Measurements from ENCODE around the gene GNGT2.

The GNGT2 gene

GRCh38 chr17:49224997-49225337 is 14.6 kb upstream of the GNGT2 start:
- TF ChIP-seq RAD21 (IDR thresholded peaks at IDR 0.05; ENCODE audit: low read depth) (no peak), CEBPB (IDR thresholded peaks at IDR 0.05) (no peak), EP300 (IDR thresholded peaks at IDR 0.05; ENCODE audit: borderline replicate concordance) (no peak), FOXM1 (IDR thresholded peaks at IDR 0.05; ENCODE audit: borderline replicate concordance, low read depth) (no peak), CREB1 (IDR thresholded peaks at IDR 0.05; ENCODE audit: low read depth) (no peak)

- no peak for TF ChIP-seq TAF1 (IDR thresholded peaks at IDR 0.05; ENCODE audit: low read depth)
These were observed 14.0 kb upstream of the GNGT2 start for GRCh38 chr17:49224198-49224996.

GRCh38 chr17:49223517-49224197 is 13.3 kb upstream of the GNGT2 start:
- TF ChIP-seq RAD21 (IDR thresholded peaks at IDR 0.05; ENCODE audit: low read depth) = peak; percentile 70
- no peak for TF ChIP-seq CREB1 (IDR thresholded peaks at IDR 0.05; ENCODE audit: low read depth)

- TF ChIP-seq TCF12 (IDR thresholded peaks at IDR 0.05; ENCODE audit: low read depth) (no peak), FOXM1 (IDR thresholded peaks at IDR 0.05; ENCODE audit: borderline replicate concordance, low read depth) (no peak), YY1 (IDR thresholded peaks at IDR 0.05; ENCODE audit: low read depth) (no peak)
These were observed 12.8 kb upstream of the GNGT2 start for GRCh38 chr17:49223168-49223516.

GRCh38 chr17:49219987-49220386 is 9.6 kb upstream of the GNGT2 start:
- no peak for TF ChIP-seq EP300 (IDR thresholded peaks at IDR 0.05; ENCODE audit: borderline replicate concordance)
- TF ChIP-seq CEBPB (IDR thresholded peaks at IDR 0.05) = no peak
- no peak for TF ChIP-seq USF1 (IDR thresholded peaks at IDR 0.05)
- TF ChIP-seq REST (IDR thresholded peaks at IDR 0.05; ENCODE audit: low read depth) = no peak
- no peak for TF ChIP-seq NFIC (IDR thresholded peaks at IDR 0.05)
- no peak for TF ChIP-seq TEAD4 (IDR thresholded peaks at IDR 0.05)
- TF ChIP-seq CREB1 (IDR thresholded peaks at IDR 0.05; ENCODE audit: low read depth) = no peak
- no peak for TF ChIP-seq RAD21 (IDR thresholded peaks at IDR 0.05; ENCODE audit: low read depth)
- TF ChIP-seq MAX (IDR thresholded peaks at IDR 0.05) = no peak
- TF ChIP-seq TAF1 (IDR thresholded peaks at IDR 0.05; ENCODE audit: low read depth) = no peak
- TF ChIP-seq ZBTB7A (IDR thresholded peaks at IDR 0.05; ENCODE audit: low read depth) = no peak
- TF ChIP-seq EGR1 (IDR thresholded peaks at IDR 0.05) = no peak
- TF ChIP-seq TCF12 (IDR thresholded peaks at IDR 0.05; ENCODE audit: low read depth) = no peak
- no peak for TF ChIP-seq FOXM1 (IDR thresholded peaks at IDR 0.05; ENCODE audit: borderline replicate concordance, low read depth)
- no peak for TF ChIP-seq YY1 (IDR thresholded peaks at IDR 0.05; ENCODE audit: low read depth)

- no peak for TF ChIP-seq MAX (IDR thresholded peaks at IDR 0.05)
- peak; percentile 29; the same call in 1 of the 2 replicates for TF ChIP-seq RAD21 (IDR thresholded peaks at IDR 0.05; ENCODE audit: low read depth)
These were observed 8.9 kb upstream of the GNGT2 start for GRCh38 chr17:49218941-49219913.

GRCh38 chr17:49217651-49218413 is 7.5 kb upstream of the GNGT2 start:
- TF ChIP-seq NFIC (IDR thresholded peaks at IDR 0.05) (no peak), EGR1 (IDR thresholded peaks at IDR 0.05) (no peak), FOXM1 (IDR thresholded peaks at IDR 0.05; ENCODE audit: borderline replicate concordance, low read depth) (no peak), TCF12 (IDR thresholded peaks at IDR 0.05; ENCODE audit: low read depth) (no peak), TAF1 (IDR thresholded peaks at IDR 0.05; ENCODE audit: low read depth) (no peak), REST (IDR thresholded peaks at IDR 0.05; ENCODE audit: low read depth) (no peak), CEBPB (IDR thresholded peaks at IDR 0.05) (no peak), TEAD4 (IDR thresholded peaks at IDR 0.05) (no peak), RAD21 (IDR thresholded peaks at IDR 0.05; ENCODE audit: low read depth) (no peak), MAX (IDR thresholded peaks at IDR 0.05) (no peak), USF1 (IDR thresholded peaks at IDR 0.05) (no peak), EP300 (IDR thresholded peaks at IDR 0.05; ENCODE audit: borderline replicate concordance) (no peak), YY1 (IDR thresholded peaks at IDR 0.05; ENCODE audit: low read depth) (no peak)
